Hematopoietic multipotent progenitor cell (in vitro differentiated cells): Measurements from ENCODE around the gene UEVLD. TPM values are rescaled to one million over a fixed set of nuclear protein-coding genes. Genes with fewer than 3 reads are reported as not detected.

ENCODE experiments used
- DNase-seq, 3 donors: peaks; one replicate each; pipeline ENCODE4 v3.0.0-alpha.2; 2011 to 2015; ENCODE audit warnings: low read depth in 2 of 3, low spot score in 2 of 3
- total RNA-seq: library from RNA; depleted of rRNA; stranded (reverse); fragments of >200 nt; gene quantifications from one replicate; pipeline ENCODE4 v1.2.3, GENCODE V29; 2012

The UEVLD gene
- total RNA-seq, 1 donor = 3.5 TPM

DNA sequence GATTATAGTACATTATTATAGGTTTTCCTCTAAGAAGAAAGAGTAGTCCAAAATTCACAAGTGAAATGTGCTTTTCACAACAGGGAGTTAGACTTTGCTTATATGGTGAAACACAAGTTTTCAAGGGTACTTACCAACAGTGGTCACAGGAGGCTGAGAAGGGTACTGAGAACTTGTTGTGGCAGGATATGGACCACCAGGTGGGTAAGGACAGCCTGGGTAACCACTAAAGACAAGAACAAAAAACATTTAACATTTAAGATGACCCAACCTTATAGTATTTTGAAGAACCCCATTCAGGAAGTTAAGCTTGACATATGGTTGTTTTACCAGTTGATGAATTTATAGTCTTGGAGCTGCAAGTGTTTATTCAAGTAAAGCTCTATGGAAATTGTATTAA lies 86.2 kb downstream of the UEVLD start:
- no peak for DNase-seq

DNA sequence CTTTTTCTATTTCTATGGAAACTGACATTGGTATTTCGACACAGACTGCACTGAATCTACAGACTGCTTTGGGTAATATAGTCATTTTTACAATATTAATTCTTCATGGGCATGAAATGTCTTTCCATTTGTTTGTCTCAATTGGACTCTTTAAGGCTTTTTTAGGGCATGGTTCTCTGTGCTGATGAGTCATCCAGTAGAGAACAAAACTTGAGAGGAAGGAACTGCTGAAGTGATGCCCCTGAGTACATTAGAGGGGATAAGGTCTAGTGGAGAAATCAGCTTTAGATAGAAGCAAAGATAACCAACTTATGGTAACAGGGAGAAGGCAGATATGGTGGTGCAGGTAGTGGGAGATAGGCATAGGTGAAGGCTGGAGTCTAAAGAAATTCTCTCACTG lies 86.9 kb downstream of the UEVLD start:
- no peak for DNase-seq

DNA sequence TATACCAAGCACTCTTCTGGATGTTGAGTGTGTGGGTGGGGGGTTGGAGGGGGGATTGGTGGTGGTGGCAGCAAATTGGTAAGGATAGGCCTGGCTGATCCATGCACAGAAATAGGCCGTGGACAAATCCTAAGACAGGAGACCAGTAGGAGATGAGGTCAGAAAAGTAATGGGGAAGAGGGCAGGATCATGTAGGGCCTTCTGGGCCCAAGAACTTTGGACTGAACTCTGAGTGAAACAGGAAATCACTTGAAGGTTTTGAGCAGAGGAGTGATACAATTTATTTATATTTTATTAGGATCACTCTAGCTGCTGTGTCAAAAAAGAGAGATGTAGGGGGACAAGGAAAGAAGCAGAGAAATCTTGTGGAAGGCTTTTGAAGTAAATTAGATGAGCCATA lies 90.5 kb downstream of the UEVLD start:
- no peak for DNase-seq

DNA sequence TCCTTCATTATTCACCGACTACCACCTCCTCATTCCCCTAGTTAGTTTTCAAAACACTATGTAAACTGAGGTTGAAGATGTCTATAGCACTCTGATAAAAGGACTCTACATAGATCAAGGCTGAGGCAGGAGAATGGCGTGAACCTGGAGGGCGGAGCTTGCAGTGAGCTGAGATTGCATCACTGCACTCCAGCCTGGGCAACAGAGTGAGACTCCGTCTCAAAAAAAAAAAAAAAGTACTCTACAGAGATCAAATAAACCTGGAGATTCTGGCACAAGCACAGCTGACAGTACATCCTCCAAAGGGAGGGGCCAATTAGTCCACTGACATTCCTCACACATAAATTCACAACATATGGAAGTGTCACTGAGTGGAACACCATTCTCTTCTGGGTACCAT lies 92.8 kb downstream of the UEVLD start:
- no peak for DNase-seq

DNA sequence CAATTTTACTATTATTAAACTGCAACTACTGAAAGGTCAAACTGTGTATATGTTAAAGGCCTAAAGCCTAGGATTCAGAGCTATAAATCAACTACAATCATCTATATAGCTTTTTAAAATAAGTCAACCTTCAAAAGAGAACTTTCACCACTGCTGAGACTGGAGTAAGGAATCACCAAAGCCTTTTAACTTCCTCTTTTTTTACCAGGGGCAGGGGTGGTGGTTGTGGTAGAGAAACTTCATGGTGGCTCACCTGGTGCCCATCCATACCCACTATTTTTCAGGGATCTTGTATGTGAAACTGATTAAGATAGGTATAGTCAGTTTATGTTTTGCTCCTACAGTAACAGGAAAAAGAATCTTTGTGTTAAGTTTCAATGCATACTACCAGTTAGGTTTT lies 93.3 kb downstream of the UEVLD start:
- DNase-seq = peak in 2 of 3 donors; percentile 21 to 66

DNA sequence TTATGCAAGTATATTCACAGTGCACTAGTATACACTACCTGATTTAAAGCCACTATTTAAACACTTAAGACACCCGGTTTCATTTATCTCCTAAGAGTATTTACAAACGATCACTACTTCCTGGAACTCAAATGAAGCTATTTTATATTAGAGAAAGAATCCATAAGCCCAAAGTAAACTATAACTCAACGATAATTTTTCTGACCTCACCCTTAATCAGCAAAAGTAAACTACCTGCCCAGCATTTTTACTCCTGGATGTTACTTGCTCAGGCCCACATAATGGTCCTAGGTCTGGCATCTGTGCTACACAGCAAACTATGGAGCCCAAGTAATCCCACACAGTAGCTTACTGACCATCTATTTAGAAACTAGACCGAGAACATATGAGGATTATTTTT lies 95.2 kb downstream of the UEVLD start:
- no peak for DNase-seq

DNA sequence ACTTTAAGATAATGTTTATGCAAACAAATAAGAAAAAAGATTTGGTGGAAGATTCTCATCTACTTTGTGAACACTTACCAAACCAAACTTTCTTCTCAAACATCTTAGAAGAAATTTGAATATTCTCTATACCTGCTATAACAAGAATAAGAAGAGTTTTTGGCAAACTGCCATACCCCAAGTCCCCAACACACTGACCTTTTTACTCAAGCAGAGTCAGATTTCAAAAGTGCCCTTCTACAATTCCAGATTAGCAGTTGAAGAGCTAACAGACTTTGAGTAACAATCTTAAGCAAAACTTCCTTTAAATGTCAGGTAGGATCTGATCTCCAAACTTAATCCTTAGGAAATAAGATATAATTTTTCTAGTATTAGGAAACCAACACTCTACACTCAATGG lies 95.6 kb downstream of the UEVLD start:
- no peak for DNase-seq

DNA sequence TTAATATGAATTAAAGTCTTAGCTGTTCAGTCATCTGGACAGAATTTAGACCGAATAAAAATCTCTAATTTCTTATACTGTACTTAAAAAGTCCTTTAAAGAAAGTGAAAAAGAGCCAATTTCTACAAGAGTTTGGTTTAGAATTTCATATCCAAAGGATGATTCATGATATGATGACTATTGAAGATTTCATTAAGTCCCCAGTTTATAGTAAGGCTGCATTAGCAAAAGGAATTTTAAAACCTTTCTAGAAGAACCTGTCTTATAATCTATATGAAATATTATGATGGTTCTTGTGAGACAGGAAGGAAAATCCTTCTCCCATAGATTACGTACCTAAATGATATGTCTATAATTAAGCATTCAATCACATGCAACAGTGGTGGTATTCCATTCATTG lies 96.6 kb downstream of the UEVLD start:
- no peak for DNase-seq

DNA sequence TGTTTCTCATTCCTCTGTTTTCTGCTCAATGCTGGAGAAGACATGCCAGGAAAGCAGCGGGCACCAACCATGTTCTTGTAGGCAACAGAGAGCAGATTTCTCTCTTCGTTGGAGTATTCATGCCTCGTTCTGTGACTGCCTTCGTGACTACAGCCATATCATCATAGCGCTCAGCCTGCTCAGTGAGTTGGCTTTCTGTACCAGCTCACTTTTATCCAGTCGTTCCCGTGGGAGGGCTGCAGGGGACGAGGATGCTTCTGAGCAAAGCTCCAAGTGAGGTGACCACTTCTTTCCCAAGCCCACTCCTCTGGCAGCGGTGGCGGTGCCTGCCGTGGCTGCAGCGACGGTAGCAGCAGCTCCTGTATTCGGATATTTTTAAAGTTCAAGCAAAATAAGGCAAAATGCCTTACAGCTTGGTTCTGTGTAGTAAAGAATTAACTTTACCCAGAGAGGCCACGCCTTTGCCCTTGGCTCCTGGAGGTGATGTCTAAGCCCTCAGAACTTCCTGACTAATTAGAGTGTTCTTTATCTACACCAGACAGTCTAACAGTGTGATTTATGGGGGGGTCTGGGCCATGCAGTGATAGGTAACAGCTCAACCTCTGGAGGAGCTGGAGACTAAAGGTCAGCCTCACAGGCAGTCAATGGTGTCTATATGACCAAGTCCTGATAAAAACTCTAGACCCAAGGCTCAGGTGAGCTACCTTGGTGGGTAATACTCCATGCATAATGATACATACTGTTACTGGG lies 97.6 kb downstream of the UEVLD start:
- DNase-seq = no peak

DNA sequence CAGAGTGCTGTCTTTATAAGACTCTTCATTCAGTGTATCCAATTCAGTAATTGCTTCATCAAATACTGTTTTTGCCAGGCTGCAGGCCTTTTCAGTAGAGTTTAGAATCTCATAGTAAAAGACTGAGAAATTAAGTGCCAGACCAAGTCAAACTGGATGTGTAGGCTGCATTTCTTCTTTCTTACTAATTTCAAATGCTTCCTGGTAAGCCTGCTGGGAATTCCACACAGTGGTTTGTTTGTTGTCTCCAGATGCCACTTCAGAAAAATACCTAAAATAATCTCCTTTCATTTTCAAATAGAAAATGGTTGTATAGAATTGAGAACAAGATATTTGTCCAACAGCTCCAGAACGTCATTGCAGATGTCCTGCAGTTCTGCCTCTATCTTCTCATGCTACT lies 98.2 kb downstream of the UEVLD start:
- no peak for DNase-seq

DNA sequence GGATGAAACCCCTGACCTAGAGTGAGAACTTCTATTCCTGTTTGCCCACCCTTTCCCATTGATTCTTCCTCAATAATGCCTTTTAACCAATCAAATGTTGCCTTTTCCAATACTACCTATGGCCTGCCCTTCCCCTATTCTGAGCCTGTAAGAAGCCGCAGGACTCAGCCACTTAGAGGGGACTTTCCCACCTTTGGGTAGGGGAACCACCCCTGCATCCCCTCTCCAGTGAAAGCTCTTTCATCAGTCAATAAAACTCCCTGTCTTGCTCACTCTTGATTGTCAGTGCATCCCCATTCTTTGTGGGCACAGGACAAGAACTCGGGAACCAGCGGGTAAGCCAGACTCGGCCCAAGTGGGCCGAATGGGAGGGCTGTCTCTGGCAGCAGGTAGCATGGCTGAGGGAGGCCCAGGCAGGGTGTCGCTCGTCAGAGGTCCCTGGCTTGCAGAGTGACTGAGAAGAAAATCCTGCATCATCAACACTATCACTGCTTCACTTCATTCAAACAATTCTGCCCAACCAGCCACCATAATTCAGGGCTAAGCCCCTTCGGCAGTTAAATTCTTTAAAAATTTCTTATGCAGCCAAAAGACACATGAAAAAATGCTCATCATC lies 102.5 kb downstream of the UEVLD start:
- DNase-seq = no peak

Other genes starting within 250 kb of the UEVLD start
- 177 TPM for gene LDHA, start 194.2 kb downstream of the UEVLD start, total RNA-seq
- gene LDHC, start 176.4 kb downstream of the UEVLD start, total RNA-seq = not detected
- 0.54 TPM for gene LDHAL6A, start 132.9 kb downstream of the UEVLD start, total RNA-seq
- 65.4 TPM for gene TSG101, start 61.8 kb downstream of the UEVLD start, total RNA-seq
- not detected for gene MISFA, start 11.1 kb upstream of the UEVLD start, total RNA-seq
- 20.5 TPM for gene SPTY2D1, start 45.6 kb upstream of the UEVLD start, total RNA-seq
- gene TMEM86A, start 110.0 kb upstream of the UEVLD start, total RNA-seq = 6.2 TPM
- 0.54 TPM for gene IGSF22, start 137.5 kb upstream of the UEVLD start, total RNA-seq
- under 0.01 TPM for gene PTPN5, start 203.1 kb upstream of the UEVLD start, total RNA-seq